ENCODE results near the gene SPTLC2. TPM values are rescaled to one million over a fixed set of nuclear protein-coding genes. Genes with fewer than 3 reads are reported as not detected.

The SPTLC2 gene
- total RNA-seq, 2 donors from 2014 or later, result 4.9 to 11.7 TPM

DNA sequence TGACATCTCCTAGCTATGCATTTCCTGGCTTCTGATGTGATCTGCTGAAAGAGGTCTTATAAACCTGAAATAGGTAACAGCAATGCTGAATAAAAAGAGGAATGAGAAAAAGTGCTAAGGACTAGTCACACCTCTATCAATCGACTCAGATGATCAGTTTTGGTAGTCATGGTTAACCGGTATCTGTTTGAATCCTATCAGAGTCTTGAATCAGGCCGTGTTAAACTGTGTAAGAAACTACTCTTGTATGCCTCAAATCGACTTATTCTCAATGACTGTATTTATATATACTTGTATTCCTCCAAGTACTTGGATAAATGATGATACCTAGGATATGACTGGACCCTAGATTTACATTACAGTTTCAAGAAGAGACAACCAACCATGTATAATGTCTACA lies 107.1 kb downstream of the SPTLC2 start:
- no peak for TF ChIP-seq POLR2A (IDR thresholded peaks at IDR 0.05)
- TF ChIP-seq, protein P1, sequence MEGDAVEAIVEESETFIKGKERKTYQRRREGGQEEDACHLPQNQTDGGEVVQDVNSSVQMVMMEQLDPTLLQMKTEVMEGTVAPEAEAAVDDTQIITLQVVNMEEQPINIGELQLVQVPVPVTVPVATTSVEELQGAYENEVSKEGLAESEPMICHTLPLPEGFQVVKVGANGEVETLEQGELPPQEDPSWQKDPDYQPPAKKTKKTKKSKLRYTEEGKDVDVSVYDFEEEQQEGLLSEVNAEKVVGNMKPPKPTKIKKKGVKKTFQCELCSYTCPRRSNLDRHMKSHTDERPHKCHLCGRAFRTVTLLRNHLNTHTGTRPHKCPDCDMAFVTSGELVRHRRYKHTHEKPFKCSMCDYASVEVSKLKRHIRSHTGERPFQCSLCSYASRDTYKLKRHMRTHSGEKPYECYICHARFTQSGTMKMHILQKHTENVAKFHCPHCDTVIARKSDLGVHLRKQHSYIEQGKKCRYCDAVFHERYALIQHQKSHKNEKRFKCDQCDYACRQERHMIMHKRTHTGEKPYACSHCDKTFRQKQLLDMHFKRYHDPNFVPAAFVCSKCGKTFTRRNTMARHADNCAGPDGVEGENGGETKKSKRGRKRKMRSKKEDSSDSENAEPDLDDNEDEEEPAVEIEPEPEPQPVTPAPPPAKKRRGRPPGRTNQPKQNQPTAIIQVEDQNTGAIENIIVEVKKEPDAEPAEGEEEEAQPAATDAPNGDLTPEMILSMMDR (IDR thresholded peaks at IDR 0.05), result no peak
- peaks cover 0 to 16% of the 10 kb centered on the region in 2 donors for H3K36me3 ChIP-seq (replicated peaks in 1 of 2; ENCODE audit: insufficient read depth in 1 of 2, low read depth in 2 of 2)
- no peak for DNase-seq
- no peak for ATAC-seq
- no peaks in the 10 kb centered on the region for H3K4me1 ChIP-seq
- H3K9me3 ChIP-seq, result no peaks in the 10 kb centered on the region
- H3K4me3 ChIP-seq, result no peak overlapping the region
- 76 to 91% methylated on average over 4 of the region's 4 CpGs for WGBS, 2 donors
- H3K27ac ChIP-seq, result no peak overlapping the region
- H3K27me3 ChIP-seq, result no peaks in the 10 kb centered on the region
- intact Hi-C loops (cut with DNase I), result no loop called here

DNA sequence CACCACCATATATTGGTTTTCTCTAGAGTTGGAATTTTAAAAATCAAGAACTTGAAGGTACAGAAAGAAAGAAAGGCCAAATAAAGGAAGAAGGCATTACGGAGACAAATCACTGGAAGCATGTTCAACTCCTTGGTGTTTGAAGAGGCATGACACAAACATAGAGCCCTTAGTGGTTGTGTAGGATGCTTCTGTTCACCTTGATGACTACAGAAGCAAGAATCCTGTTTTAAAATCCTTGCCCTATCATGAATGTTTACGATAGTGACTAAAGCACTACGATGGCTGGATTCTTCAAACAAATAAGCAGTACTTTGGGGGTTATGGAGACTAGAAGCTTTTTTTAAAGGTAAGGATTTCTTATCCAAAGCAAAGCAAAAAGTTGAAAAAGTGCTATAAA lies 107.6 kb downstream of the SPTLC2 start:
- Histone ChIP-seq H3K27me3 (no peaks in the 10 kb centered on the region), H3K9me3 (no peaks in the 10 kb centered on the region), H3K4me1 (no peaks in the 10 kb centered on the region), H3K4me3 (no peak overlapping the region), H3K36me3 (replicated peaks in 1 of 2; ENCODE audit: insufficient read depth in 1 of 2, low read depth in 2 of 2) (peaks cover 0 to 14% of the 10 kb centered on the region in 2 donors), H3K27ac (no peak overlapping the region)
- ATAC-seq (no peak), DNase-seq (no peak)
- 89 to 91% methylated on average over 3 of the region's 3 CpGs for WGBS, 2 donors
- intact Hi-C loops (cut with DNase I), result no loop called here
- TF ChIP-seq, protein P1 (IDR thresholded peaks at IDR 0.05), result no peak
- TF ChIP-seq POLR2A (IDR thresholded peaks at IDR 0.05), result no peak

DNA sequence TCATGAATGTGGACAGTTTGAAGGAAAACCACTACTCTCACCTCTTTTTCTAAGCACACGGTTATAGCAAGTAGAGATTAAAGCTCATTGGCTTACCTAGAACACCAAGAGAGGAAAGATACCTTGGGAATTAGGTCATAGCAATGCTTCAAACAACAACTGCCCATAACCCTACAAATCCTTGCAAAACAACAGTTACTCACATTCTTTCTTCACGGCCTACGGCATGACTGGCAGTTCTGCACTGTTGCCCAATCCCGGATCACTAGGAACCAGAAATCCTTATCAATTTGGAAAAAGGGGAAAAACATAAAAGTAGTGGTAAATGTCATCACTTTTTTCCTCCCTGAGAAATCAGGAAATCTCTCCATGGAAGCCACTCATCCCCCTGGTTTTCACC lies 108.2 kb downstream of the SPTLC2 start:
- no peaks in the 10 kb centered on the region for H3K9me3 ChIP-seq
- H3K27ac ChIP-seq, result no peak overlapping the region
- DNase-seq (no peak), ATAC-seq (no peak)
- H3K27me3 ChIP-seq, result no peaks in the 10 kb centered on the region
- 77 to 91% methylated on average over 4 of the region's 4 CpGs for WGBS, 2 donors
- no peak overlapping the region for H3K4me3 ChIP-seq
- intact Hi-C loops (cut with DNase I), result no loop called here
- no peaks in the 10 kb centered on the region for H3K4me1 ChIP-seq
- no peak for TF ChIP-seq POLR2A (IDR thresholded peaks at IDR 0.05)
- TF ChIP-seq, protein P1 (IDR thresholded peaks at IDR 0.05), result no peak
- peaks cover 0 to 14% of the 10 kb centered on the region in 2 donors for H3K36me3 ChIP-seq (replicated peaks in 1 of 2; ENCODE audit: insufficient read depth in 1 of 2, low read depth in 2 of 2)

DNA sequence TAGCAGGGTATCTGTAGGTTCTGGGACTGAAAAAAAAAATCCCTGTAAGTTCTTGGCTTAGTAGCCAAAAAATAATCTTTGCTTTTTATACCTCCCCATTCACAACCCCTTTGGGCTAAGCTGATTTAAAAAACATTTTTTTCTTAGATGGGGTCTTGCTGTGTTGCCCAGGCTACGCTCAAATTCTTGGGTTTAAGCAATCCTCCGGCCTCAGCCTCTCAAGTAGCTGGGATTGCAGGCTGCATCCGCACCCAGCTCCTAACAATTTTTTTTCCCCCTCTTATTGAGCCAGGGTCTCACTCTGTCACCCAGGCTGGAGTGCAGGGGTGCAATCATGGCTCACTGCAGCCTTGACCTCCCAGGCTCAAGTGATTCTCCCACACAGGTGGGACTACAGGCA lies 108.7 kb downstream of the SPTLC2 start:
- Histone ChIP-seq H3K36me3 (replicated peaks in 1 of 2; ENCODE audit: insufficient read depth in 1 of 2, low read depth in 2 of 2) (peaks cover 0 to 14% of the 10 kb centered on the region in 2 donors), H3K9me3 (no peaks in the 10 kb centered on the region), H3K27ac (no peak overlapping the region), H3K27me3 (no peaks in the 10 kb centered on the region), H3K4me1 (no peaks in the 10 kb centered on the region), H3K4me3 (no peak overlapping the region)
- DNase-seq, result no peak
- ATAC-seq, result no peak
- intact Hi-C loops (cut with DNase I), result no loop called here
- TF ChIP-seq, protein P1 (IDR thresholded peaks at IDR 0.05), result no peak
- no peak for TF ChIP-seq POLR2A (IDR thresholded peaks at IDR 0.05)
- 95 to 96% methylated on average over 3 of the region's 3 CpGs for WGBS, 2 donors

DNA sequence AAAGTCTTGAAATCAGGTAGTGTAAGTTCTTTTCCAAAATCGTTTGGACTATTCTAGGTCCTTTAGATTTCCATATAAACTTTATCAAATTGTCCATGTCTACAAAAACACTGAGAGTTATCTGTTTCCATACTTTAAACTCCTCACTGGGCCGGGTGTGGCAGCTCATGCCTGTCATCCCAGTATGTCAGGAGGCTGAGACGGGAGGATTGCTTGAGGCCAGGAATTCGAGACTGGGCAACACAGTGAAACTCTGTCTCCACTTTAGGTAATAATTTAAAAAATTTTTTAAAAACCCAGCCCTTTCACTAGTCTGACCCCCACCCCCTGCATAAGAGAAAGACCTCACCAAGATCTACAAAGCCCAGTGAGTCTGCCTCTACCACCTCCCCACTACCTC lies 111.4 kb downstream of the SPTLC2 start:
- intact Hi-C loops (cut with DNase I), result no loop called here
- TF ChIP-seq, protein P1 (IDR thresholded peaks at IDR 0.05), result no peak
- TF ChIP-seq POLR2A (IDR thresholded peaks at IDR 0.05), result no peak
- Histone ChIP-seq H3K27me3 (no peaks in the 10 kb centered on the region), H3K36me3 (replicated peaks in 1 of 2; ENCODE audit: insufficient read depth in 1 of 2, low read depth in 2 of 2) (no peaks in the 10 kb centered on the region), H3K27ac (no peak overlapping the region), H3K9me3 (no peaks in the 10 kb centered on the region), H3K4me3 (no peak overlapping the region), H3K4me1 (no peaks in the 10 kb centered on the region)
- ATAC-seq, result no peak
- no peak for DNase-seq
- 70 to 82% methylated on average over 4 of the region's 4 CpGs for WGBS, 2 donors

Measured in body of pancreas (tissue), 4 donors.